Activated CD8-positive, alpha-beta memory T cell treated with anti-CD3 and anti-CD28 coated beads, Interleukin-2, amount 10 ng/mL, durations not matched to agents 7 days and 5 days (primary cell): Measurements from ENCODE around the gene CTR9. TPM values are rescaled to one million over a fixed set of nuclear protein-coding genes. Genes with fewer than 3 reads are reported as not detected.

Experiments used
- ATAC-seq: fragments of 150-1000 bp; cut with Tn5 transposase; one replicate; pipeline ENCODE4 v1.10.0; 2021; ENCODE audit warnings: moderate library complexity
- CTCF ChIA-PET: fragments of 350-600 bp; sonication (Branson Sonifier 250); formaldehyde crosslinking; loops from one replicate; lab custom pipeline; 2021; ENCODE audit warnings: antibody characterized with exemption; lab: Charles Lee
- DNase-seq: peaks from one replicate; pipeline ENCODE4 v3.0.0-alpha.2; 2020
- H3K27ac Mint-ChIP-seq: one replicate; pipeline ENCODE4 v1.8.0; 2021; ENCODE audit warnings: mild to moderate bottlenecking, mixed read lengths
- H3K27me3 Mint-ChIP-seq: one replicate; pipeline ENCODE4 v1.8.0; 2021; ENCODE audit warnings: mixed read lengths
- H3K36me3 Mint-ChIP-seq: one replicate; pipeline ENCODE4 v1.8.0; 2021; ENCODE audit warnings: mild to moderate bottlenecking, mixed read lengths
- H3K4me1 Mint-ChIP-seq: one replicate; pipeline ENCODE4 v1.8.0; 2021; ENCODE audit warnings: mixed read lengths
- H3K4me3 Mint-ChIP-seq: one replicate; pipeline ENCODE4 v1.8.0; 2021; ENCODE audit warnings: mild to moderate bottlenecking, moderate library complexity, mixed read lengths
- H3K9me3 Mint-ChIP-seq: one replicate; pipeline ENCODE4 v1.8.0; 2022; ENCODE audit warnings: low read depth, mixed read lengths
- total RNA-seq, 2 experiments: library from RNA; stranded (reverse); gene quantifications; one replicate each; pipeline ENCODE4 v1.2.3, GENCODE V29; 2021

Gene CTR9
- total RNA-seq, 2 experiments from 2014 or later = 33.9 to 44.6 TPM

GRCh38 chr11:10749476-10749875 is 1.6 kb upstream of the CTR9 start:
- DNase-seq (no peak), ATAC-seq (no peak)
- Mint-ChIP-seq H3K4me3 (peak overlapping the region; percentile 1), H3K4me1 (peaks cover 33% of the 10 kb centered on the region), H3K9me3 (no peaks in the 10 kb centered on the region), H3K27ac (no peak overlapping the region), H3K36me3 (peaks cover 3% of the 10 kb centered on the region), H3K27me3 (peaks cover under 1% of the 10 kb centered on the region)
- CTCF ChIA-PET = no interaction called here

DNA sequence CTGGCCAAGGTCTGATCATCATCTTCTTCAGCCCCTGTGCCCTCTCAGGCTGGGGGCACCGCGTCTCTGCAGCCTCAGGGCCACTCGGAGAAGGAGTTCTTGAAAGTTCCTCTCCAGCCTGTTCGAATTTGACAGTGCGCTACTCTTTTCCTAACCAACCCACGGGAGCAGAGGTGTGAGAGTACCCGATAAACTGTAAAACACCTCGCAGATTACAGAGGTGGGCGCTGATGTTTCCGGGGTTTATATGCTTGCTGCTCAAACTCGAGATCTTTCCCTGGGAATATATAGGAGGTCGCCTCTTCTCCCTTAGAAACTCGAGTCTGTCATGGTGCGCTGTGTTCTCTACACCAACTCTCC is 515 bp downstream of the CTR9 start:
- H3K4me3 Mint-ChIP-seq = peak overlapping the region; percentile 91
- peaks cover 29% of the 10 kb centered on the region for H3K4me1 Mint-ChIP-seq
- no peaks in the 10 kb centered on the region for H3K27me3 Mint-ChIP-seq
- CTCF ChIA-PET = interaction anchor here (0.9 to 2.2 kb wide), 6 partner anchors 10 to 211 kb away, joined by 5 to 10 read pairs (median 7); partner anchors contain the start of gene RNF141
- H3K9me3 Mint-ChIP-seq = no peaks in the 10 kb centered on the region
- DNase-seq = no peak
- peak; percentile 17 for ATAC-seq
- H3K36me3 Mint-ChIP-seq = peaks cover 14% of the 10 kb centered on the region
- peak overlapping the region; percentile 92 for H3K27ac Mint-ChIP-seq

- DNase-seq (no peak), ATAC-seq (no peak)
- Mint-ChIP-seq H3K9me3 (no peaks in the 10 kb centered on the region), H3K4me1 (peaks cover 29% of the 10 kb centered on the region), H3K36me3 (peaks cover 18% of the 10 kb centered on the region), H3K27me3 (no peaks in the 10 kb centered on the region), H3K4me3 (peak overlapping the region; percentile 91), H3K27ac (peak overlapping the region; percentile 92)
- CTCF ChIA-PET = interaction anchor here (0.9 to 2.2 kb wide), 2 partner anchors 10 to 18 kb away, joined by 4 to 10 read pairs; no protein-coding TSS in a partner anchor
Measured at GRCh38 chr11:10752061-10752460, 1.0 kb downstream of the CTR9 start.

GRCh38 chr11:10752486-10752885 is 1.4 kb downstream of the CTR9 start:
- H3K27ac Mint-ChIP-seq = no peak overlapping the region
- H3K4me3 Mint-ChIP-seq = peak overlapping the region; percentile 91
- ATAC-seq (no peak), DNase-seq (no peak)
- peaks cover 29% of the 10 kb centered on the region for H3K4me1 Mint-ChIP-seq
- peaks cover 21% of the 10 kb centered on the region for H3K36me3 Mint-ChIP-seq
- CTCF ChIA-PET = interaction anchor here (0.9 to 2.2 kb wide), 2 partner anchors 11 to 18 kb away, joined by 4 to 10 read pairs; no protein-coding TSS in a partner anchor
- H3K9me3 Mint-ChIP-seq = no peaks in the 10 kb centered on the region
- no peaks in the 10 kb centered on the region for H3K27me3 Mint-ChIP-seq

DNA sequence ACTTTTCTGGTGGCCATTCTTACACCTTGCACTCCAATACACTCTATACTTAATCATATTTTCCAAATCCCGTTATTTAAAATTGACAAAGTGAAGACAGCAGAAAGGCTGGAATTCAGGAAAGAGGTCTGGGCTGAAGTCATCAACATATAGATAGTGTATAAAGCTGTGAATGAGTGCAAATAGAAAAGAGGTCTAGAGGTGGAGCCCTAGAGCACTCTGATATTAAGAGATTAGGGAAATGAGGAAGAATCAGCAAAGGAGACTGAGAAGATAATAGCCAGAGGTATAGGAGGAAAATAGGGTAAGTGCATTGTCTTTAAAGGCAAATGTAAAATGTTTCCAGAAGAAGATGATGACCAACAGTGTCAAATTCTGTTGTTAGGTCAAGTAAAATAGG is 7.9 kb downstream of the CTR9 start:
- H3K9me3 Mint-ChIP-seq = no peaks in the 10 kb centered on the region
- no peak overlapping the region for H3K27ac Mint-ChIP-seq
- CTCF ChIA-PET = no interaction called here
- H3K4me1 Mint-ChIP-seq = peaks cover 16% of the 10 kb centered on the region
- no peaks in the 10 kb centered on the region for H3K27me3 Mint-ChIP-seq
- H3K4me3 Mint-ChIP-seq = no peak overlapping the region
- no peak for DNase-seq
- ATAC-seq = no peak
- H3K36me3 Mint-ChIP-seq = peaks cover 38% of the 10 kb centered on the region

DNA sequence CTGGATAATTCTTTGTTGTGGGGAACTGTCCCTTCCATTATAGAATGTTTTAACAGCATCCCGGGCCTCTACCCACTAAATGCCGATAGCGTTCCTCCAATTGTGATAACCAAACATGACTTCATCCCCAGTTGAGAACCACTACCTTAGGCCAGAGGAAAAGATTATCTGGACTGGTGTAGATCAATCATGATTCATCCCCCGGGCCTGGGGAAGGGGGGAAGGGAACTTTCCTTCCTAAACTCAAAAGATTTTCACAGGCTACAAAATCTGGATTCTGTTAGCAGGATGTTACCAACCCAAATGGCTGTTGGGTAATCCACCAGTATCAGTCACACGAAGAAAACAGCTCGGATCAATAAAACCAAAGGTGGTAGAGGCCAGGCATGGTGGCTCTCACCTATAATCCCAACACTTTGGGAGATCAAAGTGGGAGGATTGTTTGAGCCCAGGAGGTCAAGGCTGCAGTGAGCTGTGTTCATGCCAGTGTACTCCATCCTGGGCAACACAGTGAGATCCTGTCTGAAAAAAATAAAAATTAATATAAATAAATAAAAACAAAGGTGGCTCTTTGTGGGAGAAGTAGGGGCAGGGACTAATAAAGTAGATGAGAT is 10.1 kb downstream of the CTR9 start:
- no peak overlapping the region for H3K27ac Mint-ChIP-seq
- ATAC-seq (no peak), DNase-seq (no peak)
- peaks cover 44% of the 10 kb centered on the region for H3K36me3 Mint-ChIP-seq
- peaks cover 16% of the 10 kb centered on the region for H3K4me1 Mint-ChIP-seq
- CTCF ChIA-PET = interaction anchor here (1.0 to 2.6 kb wide), 3 partner anchors 9 to 30 kb away, joined by 3 to 9 read pairs (median 8); partner anchors contain the start of gene CTR9
- H3K4me3 Mint-ChIP-seq = no peak overlapping the region
- H3K9me3 Mint-ChIP-seq = no peaks in the 10 kb centered on the region
- no peaks in the 10 kb centered on the region for H3K27me3 Mint-ChIP-seq

GRCh38 chr11:10762185-10762584 is 11.1 kb downstream of the CTR9 start:
- Mint-ChIP-seq H3K4me1 (peaks cover 18% of the 10 kb centered on the region), H3K36me3 (peaks cover 44% of the 10 kb centered on the region), H3K9me3 (no peaks in the 10 kb centered on the region), H3K4me3 (no peak overlapping the region), H3K27ac (peak overlapping the region; percentile 61), H3K27me3 (no peaks in the 10 kb centered on the region)
- ATAC-seq (peak; percentile 45), DNase-seq (no peak)
- CTCF ChIA-PET = interaction anchor here (1.0 to 2.6 kb wide), 4 partner anchors 8 to 38 kb away, joined by 3 to 9 read pairs (median 6); partner anchors contain the start of gene CTR9

DNA sequence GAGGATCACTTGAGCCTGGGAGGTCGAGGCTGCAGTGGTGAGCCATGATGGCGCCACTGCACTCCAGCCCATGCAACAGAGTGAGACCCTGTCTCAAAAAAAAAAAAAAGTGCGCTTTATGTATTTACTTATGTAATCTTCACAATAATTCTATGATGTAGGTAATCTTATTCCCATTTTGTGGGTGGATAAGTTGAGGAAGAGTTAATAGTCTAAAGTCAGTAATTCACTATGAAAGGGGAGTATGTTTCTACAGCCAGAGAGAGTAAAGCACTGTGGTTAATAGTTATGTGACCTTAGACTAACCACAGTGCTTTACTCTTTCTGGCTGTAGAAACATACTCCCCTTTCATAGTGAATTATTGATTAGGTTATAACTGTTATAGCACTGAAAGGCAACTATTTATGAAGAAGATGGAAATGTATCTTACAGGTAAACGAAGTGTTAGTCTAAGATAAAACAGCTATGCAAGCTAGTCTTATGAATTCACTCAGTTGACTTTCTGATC is 11.9 kb downstream of the CTR9 start:
- Mint-ChIP-seq H3K9me3 (no peaks in the 10 kb centered on the region), H3K4me3 (no peak overlapping the region), H3K27me3 (no peaks in the 10 kb centered on the region), H3K4me1 (peaks cover 18% of the 10 kb centered on the region), H3K27ac (no peak overlapping the region), H3K36me3 (peaks cover 50% of the 10 kb centered on the region)
- CTCF ChIA-PET = interaction anchor here (1.2 to 2.6 kb wide), 3 partner anchors 8 to 38 kb away, joined by 3 to 9 read pairs (median 8); partner anchors contain the start of gene CTR9
- no peak for DNase-seq
- ATAC-seq = no peak

- no peak for ATAC-seq
- Mint-ChIP-seq H3K4me1 (peaks cover 18% of the 10 kb centered on the region), H3K27me3 (no peaks in the 10 kb centered on the region), H3K27ac (no peak overlapping the region), H3K36me3 (peaks cover 50% of the 10 kb centered on the region), H3K4me3 (no peak overlapping the region), H3K9me3 (no peaks in the 10 kb centered on the region)
- no peak for DNase-seq
- CTCF ChIA-PET = interaction anchor here (1.6 to 2.6 kb wide), 2 partner anchors 8 to 13 kb away, joined by 4 to 9 read pairs; partner anchors contain the start of gene CTR9
Measured at GRCh38 chr11:10763766-10764165, 12.7 kb downstream of the CTR9 start.

- ATAC-seq (no peak), DNase-seq (no peak)
- no peaks in the 10 kb centered on the region for H3K27me3 Mint-ChIP-seq
- H3K4me3 Mint-ChIP-seq = no peak overlapping the region
- no peak overlapping the region for H3K27ac Mint-ChIP-seq
- CTCF ChIA-PET = interaction anchor here (1.6 kb wide), 1 partner anchor 9 kb away, joined by 4 read pairs; no protein-coding TSS in a partner anchor
- peaks cover 18% of the 10 kb centered on the region for H3K4me1 Mint-ChIP-seq
- no peaks in the 10 kb centered on the region for H3K9me3 Mint-ChIP-seq
- H3K36me3 Mint-ChIP-seq = peaks cover 53% of the 10 kb centered on the region
Measured at GRCh38 chr11:10764412-10764811, 13.4 kb downstream of the CTR9 start.

- Mint-ChIP-seq H3K36me3 (peaks cover 62% of the 10 kb centered on the region), H3K4me1 (peaks cover 2% of the 10 kb centered on the region), H3K4me3 (no peak overlapping the region), H3K27ac (no peak overlapping the region), H3K27me3 (no peaks in the 10 kb centered on the region), H3K9me3 (no peaks in the 10 kb centered on the region)
- CTCF ChIA-PET = interaction anchor here (0.7 to 5.2 kb wide), 20 partner anchors 9 to 257 kb away, joined by 3 to 50 read pairs (median 4); partner anchors contain the start of gene CTR9
- peak; percentile 50 for DNase-seq
- ATAC-seq = no peak
Measured at GRCh38 chr11:10770626-10771254, 19.7 kb downstream of the CTR9 start.

- Mint-ChIP-seq H3K27me3 (no peaks in the 10 kb centered on the region), H3K4me3 (no peak overlapping the region), H3K4me1 (peaks cover 2% of the 10 kb centered on the region), H3K9me3 (no peaks in the 10 kb centered on the region), H3K36me3 (peaks cover 61% of the 10 kb centered on the region), H3K27ac (no peak overlapping the region)
- CTCF ChIA-PET = interaction anchor here (1.0 to 5.2 kb wide), 9 partner anchors 10 to 257 kb away, joined by 3 to 50 read pairs (median 7); no protein-coding TSS in a partner anchor
- no peak for DNase-seq
- ATAC-seq = no peak
Measured at GRCh38 chr11:10771457-10771856, 20.4 kb downstream of the CTR9 start.

GRCh38 chr11:10774811-10775210 is 23.8 kb downstream of the CTR9 start:
- peaks cover 14% of the 10 kb centered on the region for H3K4me1 Mint-ChIP-seq
- DNase-seq (no peak), ATAC-seq (no peak)
- CTCF ChIA-PET = no interaction called here
- no peaks in the 10 kb centered on the region for H3K27me3 Mint-ChIP-seq
- H3K4me3 Mint-ChIP-seq = no peak overlapping the region
- no peak overlapping the region for H3K27ac Mint-ChIP-seq
- H3K36me3 Mint-ChIP-seq = peaks cover 59% of the 10 kb centered on the region
- H3K9me3 Mint-ChIP-seq = no peaks in the 10 kb centered on the region
